Mucosa of gallbladder (tissue), 1 donor: ENCODE results near the gene CENPK. TPM values are rescaled to one million over a fixed set of nuclear protein-coding genes. Genes with fewer than 3 reads are reported as not detected.
"Not testable (repeated sequence)": the region's sequence is repeated elsewhere in the genome, so short reads cannot be mapped to it uniquely, and the experiment has no call there.

Experiments used
- DNase-seq: peaks from one replicate; pipeline ENCODE4 v3.0.0-alpha.2; 2020; ENCODE audit warnings: low spot score
- total RNA-seq: library from RNA; stranded (reverse); gene quantifications from one replicate; pipeline ENCODE4 v1.2.1, GENCODE V29; 2021
- donor health status: DM: no; HTN: no; CAD: no.

Gene CENPK
- total RNA-seq, 1 donor from 2014 or later = 2.2 TPM

DNA sequence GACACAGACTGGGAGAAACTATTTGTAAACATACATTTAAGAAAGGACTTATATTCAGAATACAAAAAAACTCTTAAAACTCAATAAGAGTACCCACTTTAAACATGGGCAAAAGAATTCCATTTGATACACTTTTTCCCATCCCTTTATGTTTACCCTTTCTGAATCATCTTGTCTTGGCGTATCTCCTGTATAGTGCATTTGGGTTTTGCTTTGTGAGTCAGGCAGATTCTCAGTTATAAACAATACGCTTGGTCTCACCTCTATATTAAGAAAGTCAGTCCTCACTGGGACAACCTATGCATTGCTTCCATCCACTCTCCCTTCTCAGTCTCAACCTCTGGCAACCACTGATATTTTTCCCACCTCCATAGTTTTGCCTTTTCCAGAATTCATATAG is 54.0 kb downstream of the CENPK start:
- no peak for DNase-seq

DNA sequence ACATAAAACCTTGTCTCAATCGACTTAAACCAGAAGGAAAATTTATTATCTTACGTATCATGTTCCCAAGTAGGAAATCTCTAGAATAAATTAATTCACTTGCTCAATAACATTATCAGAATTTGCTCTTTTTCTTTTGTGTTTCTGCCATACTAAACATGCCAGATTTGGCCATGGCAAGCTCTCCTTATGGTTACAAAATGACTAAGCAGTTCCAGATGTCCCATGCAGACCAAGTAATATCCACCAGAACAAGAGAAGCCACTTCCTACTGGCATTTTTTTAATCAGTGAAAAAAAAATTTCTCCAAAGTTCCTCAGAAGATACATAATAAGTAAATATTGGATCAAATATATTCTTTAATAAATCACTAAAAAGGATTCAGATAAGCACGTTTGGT is 56.0 kb downstream of the CENPK start:
- DNase-seq = no peak

DNA sequence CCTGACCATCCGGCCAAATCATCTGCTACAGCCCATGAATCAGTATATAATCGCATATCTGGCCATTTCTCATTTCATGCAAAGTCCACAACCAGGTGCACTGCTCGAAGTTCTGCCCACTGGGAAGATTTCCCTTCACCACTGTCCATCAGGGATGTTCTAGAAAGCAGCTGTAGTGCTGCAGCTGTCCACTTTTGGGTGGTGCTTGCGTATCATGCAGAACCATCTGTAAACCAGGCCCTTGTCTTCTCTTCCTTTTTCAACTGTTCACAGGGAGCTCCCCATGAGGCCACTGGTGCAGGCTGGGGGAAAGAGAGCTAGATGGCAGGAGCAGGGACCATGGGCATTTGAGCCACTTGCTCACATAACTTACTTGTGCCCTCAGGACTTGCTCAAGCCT is 73.8 kb downstream of the CENPK start:
- no peak for DNase-seq

DNA sequence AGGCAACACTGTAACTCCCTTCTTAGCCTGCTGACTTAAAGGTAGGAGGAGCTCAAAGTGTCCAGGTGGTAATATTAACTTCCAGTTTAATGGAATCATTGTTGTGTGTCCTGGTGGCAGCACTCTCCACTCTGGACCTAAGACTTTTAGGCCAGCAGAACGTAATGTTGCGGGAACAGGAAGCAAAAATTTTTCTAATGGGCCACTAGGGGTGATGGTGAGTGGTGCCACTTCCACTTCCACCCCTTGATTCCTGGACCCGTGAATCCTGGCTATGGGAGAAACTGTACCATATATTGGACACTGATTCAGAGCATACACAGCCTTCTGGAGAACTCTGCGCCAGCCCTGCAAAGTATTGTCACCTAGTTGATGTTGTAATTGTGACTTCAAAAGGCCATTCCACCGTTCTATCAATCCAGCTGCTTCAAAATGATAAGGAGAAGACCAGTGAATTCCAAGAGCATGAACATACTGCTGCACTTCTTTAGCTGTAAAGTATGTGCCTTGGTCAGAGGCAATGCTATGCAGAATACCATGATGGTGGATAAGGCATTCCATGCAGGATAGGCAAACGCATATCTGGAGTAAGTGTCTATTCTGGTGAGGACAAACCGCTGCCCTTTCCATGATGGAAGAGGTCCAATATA is 74.8 kb downstream of the CENPK start:
- DNase-seq = not testable (repeated sequence)

DNA sequence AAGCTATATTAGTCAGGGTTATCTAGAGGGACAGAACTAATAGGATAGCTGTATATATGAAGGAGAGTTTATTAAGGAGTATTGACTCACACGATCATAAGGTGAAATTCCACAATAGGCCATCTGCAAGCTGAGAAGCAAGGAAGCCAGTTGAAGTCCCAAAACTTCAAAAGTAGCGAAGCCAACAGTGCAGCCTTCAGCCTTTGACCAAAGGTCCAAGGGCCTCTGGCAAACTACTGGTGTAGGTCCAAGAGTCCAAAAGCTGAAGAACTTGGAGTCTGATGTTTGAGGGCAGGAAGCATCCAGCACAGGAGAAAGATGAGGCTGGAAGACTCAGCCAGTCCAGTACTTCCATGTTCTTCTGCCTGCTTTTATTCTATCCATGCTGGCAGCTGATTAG is 76.2 kb downstream of the CENPK start:
- not testable (repeated sequence) for DNase-seq

DNA sequence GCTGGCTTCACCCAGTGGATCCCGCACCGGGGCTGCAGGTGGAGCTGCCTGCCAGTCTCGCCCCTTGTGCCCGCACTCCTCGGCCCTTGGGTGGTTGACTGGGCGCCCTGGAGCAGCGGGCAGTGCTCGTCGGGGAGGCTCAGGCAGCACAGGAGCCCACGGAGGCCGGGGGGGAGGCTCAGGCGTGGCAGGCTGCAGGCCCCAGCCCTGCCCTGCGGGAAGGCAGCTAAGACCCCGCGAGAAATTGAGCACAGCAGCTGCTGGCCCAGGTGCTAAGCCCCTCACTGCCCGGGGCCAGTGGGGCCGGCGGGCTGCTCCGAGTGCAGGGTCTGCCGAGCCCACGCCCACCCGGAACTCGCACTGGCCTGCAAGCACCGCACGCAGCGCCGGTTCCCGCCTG is 77.6 kb downstream of the CENPK start:
- no peak for DNase-seq

DNA sequence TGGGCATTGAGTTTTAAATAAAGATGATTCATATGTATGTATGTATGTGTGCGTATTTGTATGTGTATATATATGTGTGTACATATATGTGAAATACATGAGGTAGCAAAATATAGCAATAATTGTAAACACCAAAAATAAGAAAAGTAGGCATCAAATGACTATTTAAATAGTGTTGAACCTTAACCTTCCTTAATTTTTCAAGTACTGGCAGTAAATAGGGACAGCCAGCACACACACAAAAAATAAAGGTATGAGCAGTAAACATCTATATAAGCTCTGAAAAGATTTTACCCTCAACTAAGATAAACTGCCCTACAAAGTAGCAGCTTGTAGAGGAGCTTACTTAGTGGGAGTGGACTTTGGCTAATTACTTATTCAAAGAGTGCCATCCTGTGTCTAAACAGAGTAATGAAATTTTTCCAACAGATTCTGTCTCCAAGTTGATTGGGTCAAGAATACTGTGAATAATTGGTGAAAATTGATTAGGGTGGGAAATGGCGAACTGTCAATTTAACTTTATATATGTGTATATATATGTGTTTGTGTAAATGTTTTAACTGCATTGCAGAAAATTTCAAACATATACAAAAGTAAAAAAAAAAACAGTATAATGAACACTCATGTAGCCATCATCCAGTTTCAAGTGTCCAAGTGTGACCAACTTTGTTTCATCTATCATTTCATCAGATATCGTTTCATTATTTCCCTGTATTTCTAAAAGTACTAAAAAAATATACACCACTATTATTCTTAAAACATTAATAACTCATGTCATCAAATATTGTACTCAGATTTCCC is 79.2 kb downstream of the CENPK start:
- no peak for DNase-seq

DNA sequence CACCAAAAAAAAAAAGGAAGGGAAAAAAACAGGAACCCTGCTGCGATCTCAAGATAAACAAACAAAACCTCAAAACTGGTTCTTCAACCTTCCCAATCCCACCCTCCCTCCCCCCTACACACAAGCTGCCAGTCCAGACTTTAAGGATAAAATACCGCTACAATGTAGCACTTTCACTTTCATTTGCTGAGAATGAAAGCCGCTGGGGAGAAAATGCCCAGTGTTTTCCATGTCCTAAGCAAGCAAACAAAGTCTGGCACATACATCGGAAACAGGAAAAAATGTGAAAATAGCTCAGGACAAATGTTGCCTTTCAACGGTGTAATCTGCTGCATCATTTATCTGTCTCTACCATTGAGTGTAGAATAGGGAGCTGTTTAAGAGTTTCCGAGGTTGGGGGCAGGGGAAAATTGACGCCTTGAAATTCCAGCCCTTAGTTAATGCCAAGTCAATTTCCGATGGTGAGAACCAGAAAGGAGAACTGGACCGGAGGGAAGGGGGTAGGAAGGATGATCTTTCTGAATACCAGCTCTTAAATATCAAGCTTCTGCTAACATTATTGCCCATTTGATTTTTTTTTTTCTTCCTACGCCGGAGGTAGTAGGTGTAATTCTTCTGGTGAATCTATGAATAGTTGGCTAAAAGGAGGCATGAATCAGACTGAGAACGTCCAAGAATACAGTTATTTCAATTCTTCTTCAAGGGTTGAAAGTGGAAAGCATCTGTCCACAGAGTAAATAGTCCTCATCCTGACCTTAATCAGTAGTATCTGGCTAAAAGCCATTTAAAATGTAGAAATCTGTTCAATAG is 80.0 kb downstream of the CENPK start:
- no peak for DNase-seq

DNA sequence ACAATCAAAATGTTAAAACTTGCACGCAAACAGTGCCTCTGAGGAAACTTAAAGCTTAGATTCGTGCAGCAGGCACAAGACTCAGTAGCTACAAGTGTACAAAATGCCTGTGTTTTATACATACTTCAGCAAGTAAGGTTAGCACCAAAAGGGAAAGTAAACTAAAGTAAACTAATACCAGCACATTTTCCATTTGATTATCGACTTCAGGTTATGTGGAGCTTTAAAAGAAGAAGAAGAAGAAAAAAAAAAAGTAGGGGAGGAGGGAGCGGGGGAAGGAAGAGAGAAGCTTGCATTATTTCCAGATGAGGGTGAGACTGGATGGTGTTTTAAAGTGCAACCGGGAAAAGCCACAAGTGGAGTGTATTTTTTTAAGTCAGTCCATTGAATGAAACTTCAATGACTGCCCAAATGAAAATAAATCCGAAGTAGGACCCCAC is 80.7 kb downstream of the CENPK start:
- DNase-seq = no peak

DNA sequence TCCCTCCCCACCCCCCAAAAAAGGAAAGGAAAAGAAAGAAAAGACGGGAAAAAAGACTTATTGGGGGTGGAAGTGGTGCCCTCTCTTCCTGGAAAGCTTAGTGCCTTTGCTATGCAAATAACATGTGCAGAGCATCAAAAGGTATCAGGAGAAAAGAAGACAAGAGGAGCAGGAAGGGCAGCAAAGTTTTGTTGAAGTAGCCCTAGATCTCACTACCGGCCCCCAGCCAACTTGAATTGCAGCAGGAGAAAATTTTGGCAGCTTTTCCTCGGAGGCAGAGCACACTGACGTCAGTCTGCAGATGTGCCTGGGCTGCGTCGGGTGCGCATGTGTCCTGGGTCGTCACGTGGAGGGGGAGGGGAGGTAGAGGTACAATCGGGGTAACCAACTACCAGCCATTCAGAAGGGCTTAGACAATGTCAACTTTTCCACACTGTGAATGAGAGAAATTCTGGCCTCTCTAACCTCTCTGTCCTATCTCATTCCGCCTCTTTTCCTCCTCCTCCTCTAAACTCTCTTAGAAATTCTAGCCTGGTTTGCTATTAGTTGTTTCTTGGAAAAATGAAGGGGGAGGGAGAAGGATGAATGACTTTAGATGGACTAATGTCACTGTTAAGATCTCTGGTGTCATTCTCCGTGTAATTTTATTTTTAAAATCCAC is 81.2 kb downstream of the CENPK start, which contains the start of gene ADAMTS6:
TSS of gene ADAMTS6 (minus strand) at position 286 of the 661 bp plus-strand sequence. CDS start 8,247 bp downstream, outside the sequence.
- peak; percentile 92 for DNase-seq

DNA sequence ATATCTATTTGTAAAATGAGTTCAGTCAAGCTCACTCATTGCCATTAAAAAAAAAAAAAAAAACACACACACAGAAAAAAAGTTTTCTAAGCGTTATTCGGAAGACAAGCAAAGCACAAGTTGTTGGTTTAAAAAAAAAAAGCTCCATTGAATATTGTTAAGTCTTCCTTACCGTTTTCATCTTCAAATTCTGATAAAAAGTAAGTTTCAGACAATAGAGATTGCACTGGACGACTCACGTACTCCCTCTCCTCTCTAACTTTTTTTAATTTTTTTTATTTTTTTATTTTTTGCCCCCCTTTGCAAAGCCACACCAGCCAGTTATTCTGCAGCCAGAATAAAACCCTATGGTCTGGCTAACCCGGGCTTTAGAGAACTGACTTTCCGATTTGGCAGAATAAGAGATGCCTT is 81.8 kb downstream of the CENPK start:
- DNase-seq = no peak

DNA sequence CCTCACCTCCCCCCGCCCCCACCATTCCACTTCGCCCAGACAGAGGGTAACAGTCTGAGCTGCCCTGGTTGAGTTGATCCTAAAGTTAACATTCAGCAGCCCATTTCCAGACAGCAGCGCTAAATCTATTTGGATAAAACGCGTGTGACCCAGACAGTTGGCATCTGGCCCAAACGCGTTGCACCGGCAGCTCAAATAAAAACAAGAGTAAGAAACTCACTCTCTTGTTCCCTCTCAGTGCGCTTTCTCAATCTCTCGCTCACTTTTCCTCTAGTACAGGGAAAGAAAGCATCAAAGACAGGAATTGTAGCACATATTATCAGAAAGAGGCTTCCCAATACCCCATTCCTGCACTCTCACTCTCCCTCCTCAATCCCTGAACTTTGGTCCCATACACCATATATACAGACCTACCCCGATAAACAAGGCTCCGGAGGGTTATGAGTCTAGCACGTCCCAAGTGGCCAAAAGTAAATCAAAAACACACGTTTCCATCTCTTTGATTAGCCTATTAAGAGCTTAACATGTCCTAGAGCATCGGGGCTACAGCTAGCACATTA is 82.6 kb downstream of the CENPK start:
- peak; percentile 78 for DNase-seq

DNA sequence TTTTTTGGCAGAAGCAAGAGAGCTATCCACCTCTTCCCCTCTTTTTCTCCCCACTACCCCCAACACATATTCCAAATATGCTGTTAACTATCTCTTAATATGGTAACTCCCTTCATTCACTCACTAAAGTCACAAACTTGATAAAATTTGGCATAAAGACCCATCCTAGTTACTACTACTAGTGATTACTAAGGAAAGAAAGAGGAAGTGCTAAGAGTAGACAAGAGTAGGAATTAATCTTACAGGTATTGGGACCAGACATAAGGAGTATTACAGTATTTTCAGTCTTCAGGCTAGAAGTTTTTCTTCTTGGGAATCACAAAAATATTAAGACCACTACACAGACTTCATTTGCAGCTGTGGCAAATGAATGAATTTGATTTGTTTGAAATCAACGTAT is 83.4 kb downstream of the CENPK start:
- DNase-seq = no peak

DNA sequence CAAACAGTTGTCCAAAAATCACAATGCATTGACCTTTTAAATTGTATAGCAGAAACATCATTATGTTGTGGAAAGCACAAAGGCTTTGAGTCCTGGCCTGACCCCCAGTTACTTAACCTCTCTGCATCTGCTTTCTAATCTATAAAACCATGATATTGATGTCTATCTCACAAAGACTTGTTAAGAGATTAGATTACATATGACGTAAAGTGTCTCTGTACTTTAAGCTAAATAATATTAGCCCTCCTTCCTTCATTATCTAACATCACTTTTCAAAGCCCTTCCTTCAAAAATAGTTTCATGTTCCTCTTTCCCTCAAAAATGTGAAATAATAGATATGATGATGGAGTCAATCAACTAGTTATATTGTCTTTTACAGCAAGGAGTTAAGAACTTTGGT is 84.6 kb downstream of the CENPK start:
- DNase-seq = no peak

DNA sequence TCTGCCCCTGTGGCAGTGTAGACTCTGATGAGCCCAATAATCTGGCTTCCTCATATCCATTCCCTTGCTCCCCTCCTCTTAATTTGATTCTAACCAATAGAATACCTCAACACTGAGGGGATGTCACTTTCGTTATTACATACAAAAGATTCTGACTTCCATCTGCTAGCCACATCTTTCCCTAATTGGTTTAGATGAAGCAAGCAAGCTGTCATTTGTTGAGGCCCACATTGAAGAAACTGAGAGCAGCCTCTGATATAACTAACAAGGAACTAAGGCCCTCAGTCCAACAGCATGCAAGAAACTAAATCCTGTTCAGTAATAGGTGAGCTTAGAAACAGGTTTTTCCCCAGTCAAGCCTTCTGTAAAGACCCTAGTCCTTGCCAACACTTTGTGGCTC is 87.1 kb downstream of the CENPK start:
- no peak for DNase-seq

DNA sequence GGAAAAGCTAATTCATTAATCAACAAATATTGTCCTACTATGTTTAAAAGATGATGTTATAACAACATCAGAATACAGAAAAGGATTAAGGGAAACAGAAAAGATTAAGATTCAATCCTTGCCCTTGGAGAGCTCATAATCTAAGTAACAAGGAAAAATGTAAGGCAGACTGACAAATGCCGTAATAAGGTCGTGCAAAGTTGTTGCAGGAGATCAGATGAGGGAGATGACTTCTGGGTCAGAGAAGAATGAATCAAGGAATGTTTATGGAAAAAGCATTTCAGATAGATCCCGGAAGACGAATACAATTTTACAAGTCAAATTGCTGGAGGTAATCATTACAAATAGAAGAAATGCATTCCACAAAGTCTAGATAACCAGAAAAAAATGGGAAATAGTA is 87.6 kb downstream of the CENPK start:
- DNase-seq = no peak

DNA sequence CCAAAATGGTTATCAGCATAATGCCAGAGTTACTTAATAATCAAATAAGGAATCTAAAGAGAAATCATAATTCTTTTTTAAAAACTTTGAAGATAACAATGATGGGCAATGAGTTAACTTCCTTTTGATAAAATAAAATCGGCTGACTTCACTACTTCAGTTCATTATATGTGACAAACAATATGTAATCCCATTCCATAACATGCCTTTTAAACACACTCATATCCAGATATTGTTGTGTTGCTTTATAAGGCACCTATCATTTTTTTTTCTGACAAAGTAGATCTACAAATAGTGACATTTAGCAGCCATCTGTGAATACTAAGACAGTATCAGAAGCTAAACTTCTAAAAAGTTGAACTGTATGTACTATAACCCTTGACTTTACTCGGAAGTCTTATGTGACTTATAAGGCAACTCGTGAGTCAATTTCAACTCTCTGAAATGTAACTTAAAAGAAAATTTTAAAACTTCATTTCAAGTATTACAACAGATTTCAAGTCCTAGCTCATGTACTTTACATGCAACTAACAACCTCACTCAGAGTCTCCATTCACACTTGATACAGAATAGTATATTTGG is 88.7 kb downstream of the CENPK start:
- DNase-seq = no peak

DNA sequence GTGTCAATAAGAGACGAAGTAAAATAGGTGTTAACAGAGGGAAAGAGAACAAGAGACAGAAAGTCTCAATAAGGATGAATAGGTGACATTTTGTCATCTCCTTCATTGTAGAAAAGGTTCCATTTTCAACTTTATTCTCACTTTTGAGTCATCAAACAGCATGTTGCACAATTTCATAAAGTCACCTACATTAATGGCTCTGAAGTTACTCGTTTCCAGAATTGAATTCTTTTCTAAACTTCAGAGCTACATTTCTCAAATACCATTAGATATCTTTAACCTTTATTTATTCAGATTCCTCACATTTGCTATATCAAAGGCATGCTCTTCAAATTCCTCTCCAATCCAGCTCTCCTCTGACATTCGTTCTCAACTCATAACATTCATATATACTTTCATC is 94.3 kb downstream of the CENPK start:
- DNase-seq = no peak
